ENCODE measurements around the gene AMZ1.

GRCh38 chr7:2700141-2700850, 12.3 kb downstream of the AMZ1 start:
- TF ChIP-seq EZH2 (IDR thresholded peaks at IDR 0.05; ENCODE audit: insufficient read depth, poor library complexity, severe bottlenecking) (no peak), EZH2phosphoT487 (IDR thresholded peaks at IDR 0.05; ENCODE audit: insufficient read depth, low read depth) (no peak)
